ENCODE measurements around the gene CATSPERZ. TPM values are rescaled to one million over a fixed set of nuclear protein-coding genes. Genes with fewer than 3 reads are reported as not detected.
"Not testable (repeated sequence)": the region's sequence is repeated elsewhere in the genome, so short reads cannot be mapped to it uniquely, and the experiment has no call there.

The CATSPERZ gene
- total and polyA plus RNA-seq, 2 donors (not counting 3 experiments of a cell fraction or from before 2014, with no cell fraction given): 0.11 TPM; not detected in 1

DNA sequence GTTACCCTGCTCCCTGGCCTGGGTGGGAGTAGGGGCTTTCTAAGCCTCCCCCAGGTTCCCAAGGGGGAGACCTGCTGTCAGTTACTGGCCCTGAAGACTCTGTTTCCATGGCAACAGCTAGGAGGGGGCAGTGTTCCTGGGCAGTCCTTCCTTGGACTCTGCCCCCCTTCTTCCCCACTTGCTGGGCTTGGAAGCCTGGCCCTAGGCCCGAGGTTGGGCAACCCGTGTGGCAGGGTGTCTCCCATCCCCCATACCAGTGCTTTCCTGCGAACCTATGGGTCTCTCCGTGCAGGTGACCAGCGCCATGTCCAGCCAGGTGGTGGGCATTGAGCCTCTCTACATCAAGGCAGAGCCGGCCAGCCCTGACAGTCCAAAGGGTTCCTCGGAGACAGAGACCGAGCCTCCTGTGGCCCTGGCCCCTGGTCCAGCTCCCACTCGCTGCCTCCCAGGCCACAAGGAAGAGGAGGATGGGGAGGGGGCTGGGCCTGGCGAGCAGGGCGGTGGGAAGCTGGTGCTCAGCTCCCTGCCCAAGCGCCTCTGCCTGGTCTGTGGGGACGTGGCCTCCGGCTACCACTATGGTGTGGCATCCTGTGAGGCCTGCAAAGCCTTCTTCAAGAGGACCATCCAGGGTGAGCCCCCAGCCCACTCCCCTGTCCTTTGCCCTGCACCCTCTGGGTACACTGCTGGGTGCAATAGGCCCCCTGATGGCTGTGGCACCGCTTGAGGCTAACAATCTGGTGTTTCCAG, 6.9 kb downstream of the CATSPERZ start:
- peaks cover 6% of the 10 kb centered on the region for H3K4me1 ChIP-seq (ENCODE audit: control insufficient read depth, extremely low read depth, insufficient read depth, low read length)
- CTCF ChIA-PET: interaction anchor here (0.7 to 6.7 kb wide), 6 partner anchors 10 to 101 kb away, joined by 3 to 413 read pairs (median 4); partner anchors contain the start of genes FERMT3, PRDX5 and TRMT112
- H3K36me3 ChIP-seq (ENCODE audit: control insufficient read depth in 2 of 2, extremely low read depth in 1 of 2, insufficient read depth in 2 of 2, low read length in 2 of 2): no peaks in the 10 kb centered on the region
- DNase-seq (ENCODE audit: low read depth, low spot score) (no peak), FAIRE-seq (no peak)
- no peaks in the 10 kb centered on the region for H3K27me3 ChIP-seq (ENCODE audit: control insufficient read depth in 2 of 2, insufficient read depth in 2 of 2, low read length in 2 of 2)
- no peak overlapping the region for H3K4me3 ChIP-seq (replicated peaks in 1 of 3; ENCODE audit: insufficient read depth in 1 of 3, low read depth in 1 of 3, low read length in 3 of 3)
- H3K79me2 ChIP-seq (ENCODE audit: control insufficient read depth, insufficient read depth, low read length): peaks cover 10% of the 10 kb centered on the region
- no peak overlapping the region for H3K27ac ChIP-seq (ENCODE audit: insufficient read depth, low read depth, low read length)
- POLR2A ChIA-PET: no interaction called here
- no peak overlapping the region for H3K9ac ChIP-seq (replicated peaks; ENCODE audit: extremely low read depth, insufficient read depth, low read length)
- H3K9me1 ChIP-seq (replicated peaks; ENCODE audit: control insufficient read depth, extremely low read depth, insufficient read depth, low read length): no peaks in the 10 kb centered on the region
- dilution Hi-C loops (cut with MboI; ENCODE audit: extremely low pct_ligation_motif_present, low sequenced_read_pairs): no loop called here
- no peak for TF ChIP-seq POLR2A (IDR thresholded peaks at IDR 0.05; ENCODE audit: low read depth, low read length)
- H2AFZ ChIP-seq (ENCODE audit: low read depth, low read length): no peak overlapping the region
- no TSS peak for BruUV-seq (replicated peaks)
- no peaks in the 10 kb centered on the region for H3K9me3 ChIP-seq (replicated peaks; ENCODE audit: control insufficient read depth, insufficient read depth, low read length)
- H3K4me2 ChIP-seq (ENCODE audit: insufficient read depth, low read length): no peak overlapping the region
- intact Hi-C loops (cut with micrococcal nuclease): no loop called here
- no peaks in the 10 kb centered on the region for H4K20me1 ChIP-seq (replicated peaks; ENCODE audit: control insufficient read depth, extremely low read depth, insufficient read depth, low read length)

DNA sequence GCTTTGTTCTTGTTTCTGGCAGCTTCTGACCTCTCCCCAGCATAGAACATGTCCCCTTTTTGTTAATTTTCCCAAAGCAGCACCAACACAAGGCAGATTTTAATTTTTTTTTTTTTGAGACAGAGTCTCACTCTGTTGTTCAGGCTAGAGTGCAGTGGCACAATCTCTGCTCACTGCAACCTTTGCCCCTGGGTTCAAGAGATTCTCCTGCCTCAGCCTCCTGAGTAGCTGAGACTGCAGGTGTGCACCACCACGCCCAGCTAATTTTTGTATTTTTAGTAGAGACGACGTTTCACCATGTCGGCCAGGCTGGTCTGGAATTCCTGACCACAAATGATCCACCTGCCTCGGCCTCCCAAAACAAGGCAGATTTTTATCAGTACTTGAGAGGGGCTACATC, 7.6 kb downstream of the CATSPERZ start:
- H3K27me3 ChIP-seq (ENCODE audit: control insufficient read depth in 2 of 2, insufficient read depth in 2 of 2, low read length in 2 of 2); intact Hi-C loops (cut with micrococcal nuclease); H3K27ac ChIP-seq (ENCODE audit: insufficient read depth, low read depth, low read length); POLR2A ChIA-PET; H2AFZ ChIP-seq (ENCODE audit: low read depth, low read length); H3K9ac ChIP-seq (replicated peaks; ENCODE audit: extremely low read depth, insufficient read depth, low read length); H4K20me1 ChIP-seq (replicated peaks; ENCODE audit: control insufficient read depth, extremely low read depth, insufficient read depth, low read length); DNase-seq (ENCODE audit: low read depth, low spot score); FAIRE-seq; H3K9me3 ChIP-seq (replicated peaks; ENCODE audit: control insufficient read depth, insufficient read depth, low read length); H3K79me2 ChIP-seq (ENCODE audit: control insufficient read depth, insufficient read depth, low read length); H3K9me1 ChIP-seq (replicated peaks; ENCODE audit: control insufficient read depth, extremely low read depth, insufficient read depth, low read length); H3K4me1 ChIP-seq (ENCODE audit: control insufficient read depth, extremely low read depth, insufficient read depth, low read length); H3K4me2 ChIP-seq (ENCODE audit: insufficient read depth, low read length); H3K36me3 ChIP-seq (ENCODE audit: control insufficient read depth in 2 of 2, extremely low read depth in 1 of 2, insufficient read depth in 2 of 2, low read length in 2 of 2); dilution Hi-C loops (cut with MboI; ENCODE audit: extremely low pct_ligation_motif_present, low sequenced_read_pairs); H3K4me3 ChIP-seq (replicated peaks in 1 of 3; ENCODE audit: insufficient read depth in 1 of 3, low read depth in 1 of 3, low read length in 3 of 3): not testable (repeated sequence)
- CTCF ChIA-PET: interaction anchor here (1.3 to 5.6 kb wide), 3 partner anchors 10 to 48 kb away, joined by 3 to 52 read pairs (median 4); partner anchors contain the start of genes PRDX5 and TRMT112
- BruUV-seq (replicated peaks): TSS peak; percentile 28

All from endothelial cell of umbilical vein (primary cell).